ENCODE data around the gene SIAH3.

DNA sequence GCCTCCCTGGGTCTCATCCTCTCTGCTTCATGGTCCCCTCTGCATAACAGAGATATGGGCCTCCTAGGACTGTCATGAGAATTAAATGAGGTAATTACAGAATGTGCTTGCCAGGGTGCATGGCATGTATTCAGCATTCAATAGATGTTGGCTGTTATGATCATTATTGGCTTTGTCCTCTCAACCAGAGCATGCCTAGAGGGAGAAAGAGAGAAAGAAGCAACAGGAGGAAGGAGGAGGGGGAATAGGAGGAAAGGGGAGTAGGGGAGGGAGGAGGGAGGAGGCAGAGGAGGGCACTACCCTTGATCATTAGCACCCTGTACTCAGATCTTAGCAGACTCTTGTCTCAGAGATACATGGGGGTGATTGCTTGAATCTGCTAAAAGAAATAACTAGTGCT, 41.0 kb upstream of the SIAH3 start:
- TF ChIP-seq, protein P1, sequence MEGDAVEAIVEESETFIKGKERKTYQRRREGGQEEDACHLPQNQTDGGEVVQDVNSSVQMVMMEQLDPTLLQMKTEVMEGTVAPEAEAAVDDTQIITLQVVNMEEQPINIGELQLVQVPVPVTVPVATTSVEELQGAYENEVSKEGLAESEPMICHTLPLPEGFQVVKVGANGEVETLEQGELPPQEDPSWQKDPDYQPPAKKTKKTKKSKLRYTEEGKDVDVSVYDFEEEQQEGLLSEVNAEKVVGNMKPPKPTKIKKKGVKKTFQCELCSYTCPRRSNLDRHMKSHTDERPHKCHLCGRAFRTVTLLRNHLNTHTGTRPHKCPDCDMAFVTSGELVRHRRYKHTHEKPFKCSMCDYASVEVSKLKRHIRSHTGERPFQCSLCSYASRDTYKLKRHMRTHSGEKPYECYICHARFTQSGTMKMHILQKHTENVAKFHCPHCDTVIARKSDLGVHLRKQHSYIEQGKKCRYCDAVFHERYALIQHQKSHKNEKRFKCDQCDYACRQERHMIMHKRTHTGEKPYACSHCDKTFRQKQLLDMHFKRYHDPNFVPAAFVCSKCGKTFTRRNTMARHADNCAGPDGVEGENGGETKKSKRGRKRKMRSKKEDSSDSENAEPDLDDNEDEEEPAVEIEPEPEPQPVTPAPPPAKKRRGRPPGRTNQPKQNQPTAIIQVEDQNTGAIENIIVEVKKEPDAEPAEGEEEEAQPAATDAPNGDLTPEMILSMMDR (IDR thresholded peaks at IDR 0.05; ENCODE audit: low read depth, low read length, missing input control): no peak
- TF ChIP-seq HNF4G (IDR thresholded peaks at IDR 0.05): no peak
- no peak for TF ChIP-seq MAX (IDR thresholded peaks at IDR 0.05)
- TF ChIP-seq SP1 (IDR thresholded peaks at IDR 0.05): no peak
- no peak for TF ChIP-seq TAF1 (conservative IDR thresholded peaks at IDR 0.05)
- TF ChIP-seq YY1 (IDR thresholded peaks at IDR 0.05): no peak
- TF ChIP-seq, protein P2, sequence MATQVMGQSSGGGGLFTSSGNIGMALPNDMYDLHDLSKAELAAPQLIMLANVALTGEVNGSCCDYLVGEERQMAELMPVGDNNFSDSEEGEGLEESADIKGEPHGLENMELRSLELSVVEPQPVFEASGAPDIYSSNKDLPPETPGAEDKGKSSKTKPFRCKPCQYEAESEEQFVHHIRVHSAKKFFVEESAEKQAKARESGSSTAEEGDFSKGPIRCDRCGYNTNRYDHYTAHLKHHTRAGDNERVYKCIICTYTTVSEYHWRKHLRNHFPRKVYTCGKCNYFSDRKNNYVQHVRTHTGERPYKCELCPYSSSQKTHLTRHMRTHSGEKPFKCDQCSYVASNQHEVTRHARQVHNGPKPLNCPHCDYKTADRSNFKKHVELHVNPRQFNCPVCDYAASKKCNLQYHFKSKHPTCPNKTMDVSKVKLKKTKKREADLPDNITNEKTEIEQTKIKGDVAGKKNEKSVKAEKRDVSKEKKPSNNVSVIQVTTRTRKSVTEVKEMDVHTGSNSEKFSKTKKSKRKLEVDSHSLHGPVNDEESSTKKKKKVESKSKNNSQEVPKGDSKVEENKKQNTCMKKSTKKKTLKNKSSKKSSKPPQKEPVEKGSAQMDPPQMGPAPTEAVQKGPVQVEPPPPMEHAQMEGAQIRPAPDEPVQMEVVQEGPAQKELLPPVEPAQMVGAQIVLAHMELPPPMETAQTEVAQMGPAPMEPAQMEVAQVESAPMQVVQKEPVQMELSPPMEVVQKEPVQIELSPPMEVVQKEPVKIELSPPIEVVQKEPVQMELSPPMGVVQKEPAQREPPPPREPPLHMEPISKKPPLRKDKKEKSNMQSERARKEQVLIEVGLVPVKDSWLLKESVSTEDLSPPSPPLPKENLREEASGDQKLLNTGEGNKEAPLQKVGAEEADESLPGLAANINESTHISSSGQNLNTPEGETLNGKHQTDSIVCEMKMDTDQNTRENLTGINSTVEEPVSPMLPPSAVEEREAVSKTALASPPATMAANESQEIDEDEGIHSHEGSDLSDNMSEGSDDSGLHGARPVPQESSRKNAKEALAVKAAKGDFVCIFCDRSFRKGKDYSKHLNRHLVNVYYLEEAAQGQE (IDR thresholded peaks at IDR 0.05): no peak
- TF ChIP-seq JUND (IDR thresholded peaks at IDR 0.05): no peak
- no peak for TF ChIP-seq ATF3 (IDR thresholded peaks at IDR 0.05)
- no peak for TF ChIP-seq RAD21 (IDR thresholded peaks at IDR 0.05)
- no peak for TF ChIP-seq GABPA (IDR thresholded peaks at IDR 0.05 in 1 of 2, conservative IDR thresholded peaks at IDR 0.05 in 1 of 2)
- no peak for TF ChIP-seq EGR1 (IDR thresholded peaks at IDR 0.05; ENCODE audit: low read depth in 2 of 2)
- no peak for TF ChIP-seq FOXA1 (IDR thresholded peaks at IDR 0.05)

Measured in liver (tissue), 3 donors.